Skin epidermis (tissue), 12 donors: Measurements from ENCODE around the gene GCSH.
A peak's percentile ranks its signal among the peaks of the same experiment; 100 is the strongest.

Experiments
- H3K27ac ChIP-seq, 21 experiments: fragments of 200-600 bp; sonication (generic) in 11 of 21; one replicate each; pipeline ENCODE4 v1.5.0; 2020; ENCODE audit warnings: mild to moderate bottlenecking in 3 of 21, inconsistent platforms in 2 of 21, moderate library complexity in 2 of 21
- H3K4me3 ChIP-seq, 7 experiments: fragments of 200-600 bp; sonication (generic) in 2 of 7; one replicate each; pipeline ENCODE4 v1.5.0; 2020; ENCODE audit warnings: inconsistent platforms in 2 of 7, mild to moderate bottlenecking in 2 of 7, moderate library complexity in 1 of 7

Gene GCSH

DNA sequence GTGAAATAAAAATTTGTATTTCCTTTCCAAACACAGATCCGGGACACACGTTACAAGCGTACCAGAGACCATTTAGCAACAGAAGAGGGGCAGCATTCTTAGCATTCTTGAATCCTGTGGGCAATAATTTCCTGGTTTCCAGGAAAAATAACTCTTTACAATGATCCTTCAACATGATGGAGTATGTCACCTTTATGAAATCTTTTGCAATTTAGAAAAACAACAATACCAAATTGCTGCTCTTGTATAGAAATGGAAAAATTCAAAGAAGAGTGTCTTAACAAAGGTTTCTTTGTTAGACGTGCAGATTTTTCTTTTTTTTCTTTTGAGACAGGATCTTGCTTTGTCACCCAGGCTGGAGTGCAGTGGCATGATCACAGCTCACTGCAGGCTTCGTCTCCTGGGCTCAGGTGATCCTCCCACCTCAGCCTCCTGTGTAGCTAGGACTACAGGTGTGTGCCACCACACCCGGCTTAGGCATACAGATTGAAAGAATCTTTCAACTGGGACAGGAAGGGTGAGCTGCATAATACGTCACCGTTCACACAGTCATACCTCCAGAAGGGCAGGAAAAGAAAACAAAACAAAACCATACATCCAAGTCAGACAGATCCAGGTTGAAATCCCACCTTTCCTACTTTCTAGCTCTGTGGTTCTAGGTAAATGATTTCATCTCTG lies 10.8 kb upstream of the GCSH start:
- Histone ChIP-seq H3K4me3 (no peak overlapping the region), H3K27ac (no peak overlapping the region)

DNA sequence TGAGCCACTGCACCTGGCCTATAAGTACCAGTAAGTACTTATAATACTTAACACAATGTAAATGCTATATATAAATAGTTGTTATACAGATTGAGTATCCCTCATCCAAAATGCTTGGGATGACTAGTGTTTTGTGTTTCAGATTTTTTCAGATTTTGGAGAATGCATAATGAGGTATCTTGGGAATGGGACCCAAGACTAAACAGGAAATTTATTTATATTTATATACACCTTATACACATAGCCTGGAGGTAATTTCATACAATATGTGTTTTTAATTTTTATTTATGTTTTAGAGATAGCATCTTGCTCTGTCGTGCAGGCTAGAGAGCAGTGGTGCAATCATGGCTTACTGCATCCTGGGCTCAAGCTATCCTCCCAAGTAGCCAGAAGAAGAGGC lies 9.8 kb upstream of the GCSH start:
- no peak overlapping the region for H3K27ac ChIP-seq
- H3K4me3 ChIP-seq = no peak overlapping the region

DNA sequence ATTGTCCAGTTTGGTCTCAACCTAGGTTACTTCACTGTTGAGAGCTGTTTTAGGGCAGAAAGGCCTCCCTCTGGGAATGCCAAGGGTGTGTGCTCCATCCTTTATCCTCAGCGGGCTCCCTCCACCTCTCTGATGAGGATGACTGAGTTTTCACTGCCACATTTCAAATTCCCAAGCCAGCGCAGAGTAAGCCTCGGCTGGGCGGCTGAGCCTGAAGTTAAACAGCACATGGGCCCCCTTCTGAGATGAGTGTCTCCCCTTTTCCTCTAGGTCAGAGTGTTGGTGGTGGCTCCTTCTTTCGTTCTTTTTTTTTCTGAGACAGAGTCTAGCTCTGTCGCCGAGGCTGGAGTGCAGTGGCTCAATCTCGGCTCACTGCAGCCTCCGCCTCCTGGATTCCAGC lies 5.5 kb upstream of the GCSH start:
- Histone ChIP-seq H3K4me3 (no peak overlapping the region), H3K27ac (no peak overlapping the region)

DNA sequence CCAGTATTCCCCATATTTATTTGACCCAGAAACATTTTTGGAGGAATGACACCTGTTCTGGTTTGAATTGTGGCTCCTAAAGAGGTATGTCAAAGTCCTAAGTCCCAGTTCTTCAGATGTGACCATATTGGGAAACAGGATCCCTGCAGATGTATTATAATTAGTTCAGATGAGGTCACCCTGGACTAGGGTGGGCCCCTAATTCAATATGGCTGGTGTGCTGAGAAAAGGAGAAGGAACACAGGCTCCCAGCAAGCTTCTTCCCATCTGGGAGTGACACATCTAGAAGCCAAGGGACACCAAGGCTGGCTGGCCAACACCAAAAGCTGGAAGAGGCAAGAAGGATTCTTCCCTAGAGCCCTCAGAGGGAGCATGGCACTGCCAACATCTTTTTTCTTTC lies 3.8 kb upstream of the GCSH start:
- no peak overlapping the region for H3K4me3 ChIP-seq
- H3K27ac ChIP-seq = no peak overlapping the region

DNA sequence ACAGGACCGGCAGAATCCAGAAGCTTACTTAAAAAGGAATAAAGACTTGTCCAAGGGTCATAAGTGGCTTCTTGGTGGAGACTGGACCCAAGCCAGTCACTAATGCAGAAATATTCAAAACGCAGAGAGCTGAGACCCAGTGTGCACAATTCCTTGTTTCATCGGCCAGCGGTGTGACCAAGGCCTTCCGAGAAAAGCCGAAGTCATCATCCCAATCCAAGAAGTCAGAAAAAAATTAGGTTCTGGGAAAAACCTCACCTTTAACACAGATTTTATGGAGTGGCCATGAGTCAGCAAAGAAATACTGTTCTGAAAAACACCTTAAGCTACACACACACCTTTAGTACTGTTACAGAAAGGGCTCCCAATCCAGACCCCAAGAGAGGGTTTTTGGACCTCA lies 1.0 kb upstream of the GCSH start:
- Histone ChIP-seq H3K27ac (peak overlapping the region in 6 of 21 experiments; percentile 18 to 59 (median 38)), H3K4me3 (peak overlapping the region in 1 of 7 experiments; percentile 91)

DNA sequence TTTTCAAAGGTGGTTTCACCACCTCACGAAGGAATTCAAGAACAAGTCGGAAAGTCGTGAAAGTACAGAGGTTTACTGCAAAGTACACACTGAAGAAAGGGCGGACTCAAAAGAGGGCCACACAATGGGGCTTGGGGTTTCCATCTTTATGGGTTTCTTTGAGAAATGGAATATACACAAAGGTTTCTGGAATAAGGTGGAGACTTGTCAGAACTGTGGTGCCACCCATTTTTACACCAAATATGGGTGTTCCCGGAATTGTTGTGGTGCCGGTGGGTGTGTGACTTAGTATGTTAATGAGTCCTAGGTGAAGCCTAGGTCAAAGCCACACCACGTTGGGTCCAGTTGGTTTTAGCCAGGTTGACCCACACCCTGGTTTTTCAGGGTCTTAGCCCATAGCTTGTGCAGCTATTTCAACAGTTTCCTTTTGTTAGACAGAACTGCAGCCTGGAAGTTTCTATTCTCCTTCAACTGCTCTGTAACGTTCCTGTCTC lies 567 bp upstream of the GCSH start:
- peak overlapping the region in 11 of 21 experiments; percentile 6 to 59 (median 35) for H3K27ac ChIP-seq
- peak overlapping the region in 4 of 7 experiments; percentile 83 to 93 (median 92) for H3K4me3 ChIP-seq

DNA sequence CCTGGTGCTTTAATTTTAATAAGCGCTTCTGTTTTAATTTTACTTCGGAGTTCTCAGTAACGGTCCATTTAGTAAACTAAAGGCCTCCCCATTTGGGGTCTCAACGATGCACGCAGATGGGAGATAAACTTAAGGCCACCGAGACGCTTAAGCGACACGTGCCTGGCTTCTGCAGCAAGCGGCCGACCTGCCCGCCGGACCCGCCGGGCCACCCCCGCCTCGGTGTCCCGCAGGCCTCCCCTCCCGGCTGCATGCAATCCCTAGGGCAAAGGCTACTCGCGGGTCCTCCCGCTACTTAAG lies 592 bp downstream of the GCSH start:
- peak overlapping the region; percentile 47 to 93 (median 83) for H3K4me3 ChIP-seq
- peak overlapping the region in 18 of 21 experiments; percentile 7 to 85 (median 65) for H3K27ac ChIP-seq

DNA sequence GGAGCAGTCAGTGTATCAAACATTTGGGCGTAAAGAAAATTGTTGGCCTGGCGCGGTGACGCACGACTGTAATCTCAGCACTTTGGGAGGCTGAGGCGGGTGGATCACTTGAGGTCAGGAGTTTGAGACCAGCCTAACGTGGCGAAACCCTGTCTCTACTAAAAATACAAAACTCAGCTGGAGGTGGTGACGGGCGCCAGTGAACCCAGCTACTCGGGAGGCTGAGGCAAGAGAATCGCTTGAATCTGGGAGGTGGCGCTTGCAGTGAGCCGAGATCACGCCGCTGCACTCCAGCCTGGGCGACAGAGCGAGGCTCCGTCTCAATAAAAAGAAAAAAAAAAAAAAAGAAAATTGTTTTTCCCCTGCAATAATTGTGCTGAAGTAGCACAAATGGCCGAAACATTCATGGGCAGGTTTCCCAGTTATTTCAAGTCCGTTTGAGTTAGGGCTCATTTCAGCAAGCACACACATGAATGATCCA lies 1.4 kb downstream of the GCSH start:
- Histone ChIP-seq H3K27ac (no peak overlapping the region), H3K4me3 (peak overlapping the region in 1 of 7 experiments; percentile 91)

DNA sequence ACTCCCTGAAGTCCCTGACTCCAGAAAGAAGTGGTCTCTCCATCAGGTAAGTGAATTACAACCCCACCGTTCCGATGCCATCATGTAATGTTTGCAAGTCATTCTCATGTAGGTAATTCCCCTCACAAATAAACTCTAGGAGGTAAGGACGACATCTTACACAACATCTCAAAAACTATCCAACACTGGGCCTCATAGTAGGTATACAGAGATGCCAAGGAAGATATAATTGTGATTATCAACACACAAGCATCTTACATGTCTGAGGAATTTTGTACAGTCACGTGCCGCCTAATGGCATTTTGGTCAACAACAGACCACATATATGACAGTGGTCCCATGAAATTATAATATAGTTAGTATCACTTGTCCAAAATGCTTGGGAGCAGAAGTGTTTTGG lies 7.4 kb downstream of the GCSH start:
- Histone ChIP-seq H3K4me3 (no peak overlapping the region), H3K27ac (no peak overlapping the region)

DNA sequence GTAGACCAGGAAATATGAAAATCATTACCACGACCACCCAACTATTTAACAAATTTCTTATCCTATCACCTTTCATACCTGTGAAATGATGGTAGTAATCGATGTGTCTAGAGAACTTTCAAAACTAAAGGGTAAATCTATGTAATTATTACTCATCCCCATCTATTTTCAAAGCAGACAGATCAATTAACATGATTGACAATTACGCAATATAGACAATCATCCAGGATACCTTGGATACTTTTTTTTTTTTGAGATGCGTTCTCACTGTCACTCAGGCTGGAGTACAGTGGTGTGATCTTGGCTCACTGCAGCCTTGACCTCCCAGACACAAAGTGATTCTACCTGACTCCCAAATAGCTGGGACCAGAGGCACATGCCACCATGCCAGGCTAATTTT lies 15.2 kb downstream of the GCSH start:
- Histone ChIP-seq H3K4me3 (no peak overlapping the region), H3K27ac (no peak overlapping the region)

DNA sequence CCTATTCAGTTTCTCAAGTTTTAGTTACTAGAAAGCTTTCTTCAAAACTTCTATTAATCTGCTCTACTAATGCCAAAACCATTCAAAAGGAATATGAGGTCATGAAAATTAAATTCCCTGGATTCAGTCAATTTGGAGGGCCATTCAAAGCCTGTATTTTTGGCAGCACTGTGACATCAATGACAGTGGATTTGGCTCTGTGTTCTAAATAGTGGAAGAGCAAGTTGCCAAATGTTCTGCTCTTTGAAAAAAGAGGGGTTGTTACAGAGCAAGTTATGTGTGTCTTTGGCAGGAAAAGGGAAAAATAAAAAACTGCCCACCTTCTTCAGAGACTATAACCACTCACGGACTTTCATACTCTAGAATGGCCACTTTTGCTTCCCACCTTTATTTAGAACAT lies 16.0 kb downstream of the GCSH start:
- Histone ChIP-seq H3K27ac (no peak overlapping the region), H3K4me3 (no peak overlapping the region)

DNA sequence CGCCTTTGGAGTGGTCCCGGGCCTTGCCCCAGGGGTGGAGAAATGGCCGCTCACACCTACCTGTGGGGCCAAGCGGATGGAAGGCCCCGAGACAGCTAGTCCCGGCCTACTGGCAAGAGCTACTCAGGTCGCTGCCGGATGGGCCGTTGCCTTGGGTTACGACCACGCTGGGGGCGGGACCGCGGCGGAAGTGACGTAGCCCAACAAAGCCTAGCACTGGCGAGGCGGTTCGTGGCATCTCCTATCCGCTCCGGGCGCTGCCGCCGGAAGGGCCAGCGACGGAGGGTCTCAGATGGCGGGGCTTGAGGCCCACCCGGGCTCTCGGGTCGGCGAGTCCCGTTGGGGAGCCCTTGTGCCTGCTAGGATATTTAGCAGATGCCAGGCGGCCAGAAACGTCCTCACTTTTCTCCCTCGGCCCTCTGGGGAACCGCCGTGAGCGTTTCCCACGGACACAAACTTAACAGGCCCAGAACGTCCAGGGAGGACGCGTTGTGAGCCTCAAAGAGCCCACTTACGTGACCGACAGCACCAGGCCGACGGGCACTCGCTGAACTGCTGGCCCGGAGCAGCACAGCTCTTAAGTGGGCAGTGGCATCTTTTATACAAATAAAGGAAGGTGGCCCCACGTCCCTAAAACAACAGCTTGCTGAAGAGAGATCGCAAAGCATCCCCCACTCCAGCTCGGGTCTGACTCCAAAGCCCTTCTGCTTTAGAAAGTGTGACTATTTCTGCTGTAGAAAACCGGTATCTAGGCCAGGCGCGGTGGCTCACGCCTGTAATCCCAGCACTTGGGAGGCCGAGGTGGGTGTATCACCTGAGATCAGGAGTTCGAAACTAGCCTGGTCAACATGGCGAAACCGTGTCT lies 18.9 kb downstream of the GCSH start, which contains the start of gene C16orf46:
TSS of gene C16orf46 (minus strand) at position 163 of the 865 bp plus-strand sequence. CDS start 13,283 bp downstream, outside the sequence.
- Histone ChIP-seq H3K4me3 (peak within 1 kb of the TSS; percentile 50 to 80 (median 66)), H3K27ac (peak within 1 kb of the TSS; percentile 38 to 98 (median 93))

DNA sequence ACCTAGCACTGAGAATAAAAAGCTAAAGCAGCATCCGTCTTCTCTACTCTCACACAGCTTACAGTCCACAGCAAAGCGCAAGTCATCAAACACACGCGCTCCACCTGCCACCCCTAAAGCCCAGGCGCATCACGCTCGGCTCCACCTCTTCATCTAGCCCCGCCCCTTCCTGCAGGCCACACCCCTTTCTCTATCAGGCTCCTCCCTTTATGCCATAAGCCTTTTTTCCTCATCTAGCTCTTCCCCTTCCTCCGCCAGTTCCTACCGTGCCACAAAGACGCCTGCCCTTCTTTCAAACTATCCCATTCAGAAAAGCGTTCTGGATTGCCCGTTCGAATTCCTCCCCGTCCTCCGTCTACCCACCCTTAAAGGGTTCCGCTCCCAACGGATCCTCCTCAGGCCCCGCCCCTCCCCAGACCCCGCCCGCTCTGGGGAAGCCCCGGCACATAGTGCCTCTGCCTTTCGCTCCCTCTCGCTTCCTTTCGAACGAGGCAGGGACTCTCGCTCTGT lies 19.6 kb downstream of the GCSH start:
- peak overlapping the region in 20 of 21 experiments; percentile 75 to 98 (median 94) for H3K27ac ChIP-seq
- H3K4me3 ChIP-seq = peak overlapping the region; percentile 50 to 80 (median 66)

DNA sequence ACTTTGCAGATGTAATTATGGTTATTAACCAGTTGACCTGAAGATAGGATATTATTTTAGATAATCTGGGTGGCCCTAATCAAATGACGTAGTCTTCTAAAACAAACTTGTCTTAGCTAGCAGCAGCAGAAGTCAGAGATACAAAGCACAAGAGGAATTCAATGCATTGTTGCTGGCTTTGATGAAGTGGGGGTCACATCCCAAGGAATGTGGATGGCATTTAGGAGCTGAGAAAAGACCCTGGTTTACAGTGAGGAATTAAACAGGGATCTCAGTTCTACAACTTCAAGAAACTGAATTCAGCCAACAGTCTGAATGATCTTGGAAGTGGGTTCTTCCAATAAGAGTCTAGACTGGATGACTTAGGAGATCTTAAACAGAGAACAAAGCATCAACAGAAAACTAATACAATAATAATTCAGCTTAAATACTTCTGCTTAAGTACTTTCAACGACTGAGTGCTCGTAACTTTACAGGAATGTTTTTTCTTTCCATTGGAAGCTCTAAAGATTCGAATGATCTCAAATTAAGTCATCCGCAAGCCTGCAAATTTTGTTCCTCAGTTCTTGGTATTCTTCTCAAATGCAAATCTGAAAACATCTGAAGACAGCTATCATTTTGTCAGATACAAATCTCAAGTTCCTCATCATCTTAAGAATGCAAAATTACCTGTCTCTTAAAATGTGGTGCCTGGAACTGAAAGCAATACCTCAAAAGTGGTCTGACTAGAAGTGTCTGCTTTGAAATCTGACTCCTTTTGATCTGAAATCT lies 22.4 kb downstream of the GCSH start:
- H3K4me3 ChIP-seq = no peak overlapping the region
- H3K27ac ChIP-seq = no peak overlapping the region

DNA sequence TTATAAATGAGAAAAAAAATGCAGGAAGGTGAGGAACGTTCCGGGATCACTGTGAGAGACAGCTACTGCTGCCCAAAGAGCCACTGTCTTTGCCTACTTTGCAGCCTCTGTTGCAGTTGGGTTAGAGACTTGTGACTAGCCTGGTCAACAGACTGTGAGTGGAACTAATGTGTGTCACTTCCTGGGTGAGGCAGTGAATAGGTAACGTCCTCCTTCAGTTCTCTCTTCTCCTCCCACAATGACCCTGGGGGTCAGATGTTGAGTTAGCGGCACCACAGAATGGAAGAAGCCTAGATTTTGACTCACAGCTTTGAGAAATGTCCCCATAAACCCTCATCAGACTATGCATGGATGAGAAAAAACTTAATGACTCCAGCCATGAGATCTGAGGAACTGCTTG lies 24.4 kb downstream of the GCSH start:
- H3K27ac ChIP-seq = no peak overlapping the region
- H3K4me3 ChIP-seq = no peak overlapping the region

DNA sequence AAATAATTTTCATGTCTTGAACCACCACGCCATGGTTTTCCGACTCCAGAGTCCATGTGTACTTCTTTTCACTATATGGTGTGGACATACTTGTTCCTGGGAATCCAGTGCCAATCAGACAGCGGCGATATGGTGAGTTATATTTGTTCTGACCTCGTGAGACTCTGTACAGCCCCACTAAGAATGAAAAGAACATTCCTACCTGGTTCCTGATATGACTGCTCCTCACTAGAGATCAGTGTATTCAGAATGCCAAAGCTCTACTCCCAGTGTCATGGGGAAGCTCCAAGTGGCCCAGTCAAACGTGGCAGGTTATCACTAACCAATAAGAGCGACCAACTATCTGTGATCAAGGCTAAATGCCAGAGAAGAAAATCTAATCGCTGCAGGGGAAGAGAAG lies 25.2 kb downstream of the GCSH start:
- Histone ChIP-seq H3K4me3 (no peak overlapping the region), H3K27ac (no peak overlapping the region)

DNA sequence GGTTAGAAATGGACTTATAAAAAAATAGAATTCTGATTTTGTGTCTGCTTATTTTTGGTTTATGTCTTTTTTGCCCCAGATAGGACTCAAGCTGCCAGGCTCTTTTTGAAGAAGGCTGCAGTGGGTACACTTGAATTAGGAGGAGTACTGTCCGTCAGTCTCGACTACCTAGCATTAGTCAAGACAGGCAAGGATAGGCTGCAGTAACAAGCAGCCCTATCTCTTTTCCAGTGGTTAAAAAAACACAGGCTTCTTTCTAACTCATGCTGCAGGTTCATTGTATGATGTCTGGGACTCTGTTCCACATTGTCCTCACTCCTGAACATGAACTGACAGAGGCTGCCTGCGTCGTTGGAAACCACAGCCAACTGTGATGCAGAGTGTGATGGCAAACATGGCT lies 27.1 kb downstream of the GCSH start:
- Histone ChIP-seq H3K4me3 (no peak overlapping the region), H3K27ac (no peak overlapping the region)

DNA sequence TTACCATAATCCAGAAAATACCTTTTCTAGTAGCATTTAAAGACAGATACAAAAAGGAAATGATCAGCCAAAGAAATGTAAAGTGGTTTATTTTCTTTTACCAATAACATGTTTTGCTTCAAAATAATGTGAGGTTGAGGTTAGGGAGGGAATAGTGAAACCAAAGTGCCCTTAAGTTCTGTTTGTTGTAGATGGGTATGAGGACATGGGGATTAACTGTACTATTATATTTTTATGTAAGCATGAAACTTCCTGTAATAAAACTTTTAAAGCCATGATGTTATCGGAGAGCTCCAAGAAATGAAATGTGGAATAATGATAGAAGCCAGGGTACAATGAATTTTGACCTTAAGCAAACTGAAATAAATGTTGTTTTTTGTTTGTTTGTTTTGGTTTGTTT lies 29.0 kb downstream of the GCSH start:
- no peak overlapping the region for H3K4me3 ChIP-seq
- no peak overlapping the region for H3K27ac ChIP-seq

DNA sequence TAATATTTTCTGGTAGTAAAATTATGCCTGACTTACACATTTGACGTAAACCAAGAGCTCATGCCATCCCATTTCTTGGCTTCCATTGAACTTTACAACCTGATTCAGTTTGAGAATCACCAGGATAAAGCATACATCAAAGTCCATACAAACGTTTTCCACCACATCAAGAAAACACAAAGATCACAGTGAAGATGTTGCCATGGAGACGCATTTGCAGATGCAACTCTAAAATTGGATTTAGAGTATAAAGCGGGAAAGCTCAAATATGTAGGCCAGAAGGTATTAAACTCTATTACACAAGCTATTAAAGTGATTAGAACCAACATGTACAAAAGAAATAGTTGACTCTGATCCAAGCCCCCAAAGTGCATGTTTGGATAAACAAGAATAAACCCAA lies 29.5 kb downstream of the GCSH start:
- Histone ChIP-seq H3K27ac (no peak overlapping the region), H3K4me3 (no peak overlapping the region)
